Right lobe of liver (tissue), 4 donors: ENCODE measurements around the gene KIZ.

Source experiments
- POLR2A ChIP-seq: fragments of 450-650 bp; IDR thresholded peaks from one replicate; pipeline ENCODE4 v1.6.1; 2017; ENCODE audit warnings: antibody characterized with exemption, mild to moderate bottlenecking
- TF ChIP-seq, protein P1 (sequence below), 4 donors: fragments of 200-600 bp in 3 of 4; fragments of 450-650 bp in 1 of 4; IDR thresholded peaks; one replicate each; pipeline versions ENCODE4 v1.5.1 to v1.8.0; 2016 to 2022; ENCODE audit warnings: antibody characterized with exemption in 4 of 4, mild to moderate bottlenecking in 2 of 4
- donor health status: DM: no; HTN: no; CAD: no.
- donor health status: DM: no; HTN: no; CAD: no.
- donor health status: DM: no; HTN: yes; CAD: no.

DNA sequence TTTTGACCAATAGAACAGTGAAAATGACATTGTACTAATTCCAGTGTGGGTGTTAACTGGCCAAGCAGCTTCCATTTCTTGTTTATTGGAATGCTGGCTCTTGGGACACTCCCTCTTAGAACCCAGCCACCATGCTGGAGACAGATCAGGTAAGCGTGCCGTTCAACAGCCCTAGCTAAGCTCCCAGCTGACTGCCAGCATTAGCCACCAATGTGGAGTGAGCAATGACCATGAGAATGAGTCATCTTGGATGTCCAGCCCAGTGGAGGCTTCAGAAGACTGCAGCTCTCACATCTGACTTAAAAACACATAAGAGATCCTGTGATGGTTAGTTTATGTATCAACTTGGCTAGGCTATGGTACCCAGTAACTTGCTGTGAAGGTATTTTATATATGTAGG is 16.7 kb upstream of the KIZ start:
- TF ChIP-seq, protein P1, sequence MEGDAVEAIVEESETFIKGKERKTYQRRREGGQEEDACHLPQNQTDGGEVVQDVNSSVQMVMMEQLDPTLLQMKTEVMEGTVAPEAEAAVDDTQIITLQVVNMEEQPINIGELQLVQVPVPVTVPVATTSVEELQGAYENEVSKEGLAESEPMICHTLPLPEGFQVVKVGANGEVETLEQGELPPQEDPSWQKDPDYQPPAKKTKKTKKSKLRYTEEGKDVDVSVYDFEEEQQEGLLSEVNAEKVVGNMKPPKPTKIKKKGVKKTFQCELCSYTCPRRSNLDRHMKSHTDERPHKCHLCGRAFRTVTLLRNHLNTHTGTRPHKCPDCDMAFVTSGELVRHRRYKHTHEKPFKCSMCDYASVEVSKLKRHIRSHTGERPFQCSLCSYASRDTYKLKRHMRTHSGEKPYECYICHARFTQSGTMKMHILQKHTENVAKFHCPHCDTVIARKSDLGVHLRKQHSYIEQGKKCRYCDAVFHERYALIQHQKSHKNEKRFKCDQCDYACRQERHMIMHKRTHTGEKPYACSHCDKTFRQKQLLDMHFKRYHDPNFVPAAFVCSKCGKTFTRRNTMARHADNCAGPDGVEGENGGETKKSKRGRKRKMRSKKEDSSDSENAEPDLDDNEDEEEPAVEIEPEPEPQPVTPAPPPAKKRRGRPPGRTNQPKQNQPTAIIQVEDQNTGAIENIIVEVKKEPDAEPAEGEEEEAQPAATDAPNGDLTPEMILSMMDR (IDR thresholded peaks at IDR 0.05): no peak
- TF ChIP-seq POLR2A: no peak
